Prostate gland (tissue), 2 donors: Measurements from ENCODE around the gene PRCC.

Experiments
- CTCF ChIP-seq, 4 experiments: fragments of 200-600 bp in 2 of 4; fragments of 450-650 bp in 2 of 4; sonication (generic) in 2 of 4; IDR thresholded peaks; 1 replicate in 3 of 4; 2 replicates in 1 of 4; pipeline ENCODE4 v1.5.1; 2016 to 2019; ENCODE audit warnings: antibody characterized with exemption in 4 of 4, mild to moderate bottlenecking in 2 of 4, moderate library complexity in 2 of 4
- POLR2AphosphoS5 ChIP-seq: sonication (generic); formaldehyde crosslinking; IDR thresholded peaks from one replicate; pipeline ENCODE4 v1.6.1; 2017; ENCODE audit warnings: antibody characterized with exemption

GRCh38 chr1:156804026-156804425 is 36.7 kb downstream of the PRCC start:
- TF ChIP-seq CTCF (IDR thresholded peaks at IDR 0.05) (no peak), POLR2AphosphoS5 (no peak)
